IPS-20b (cell line): ENCODE measurements around the gene ZCCHC17.
"Not testable (repeated sequence)": the region's sequence is repeated elsewhere in the genome, so short reads cannot be mapped to it uniquely, and the experiment has no call there.

ENCODE experiments used
- H3K27ac ChIP-seq: one replicate; pipeline ENCODE4 v1.5.1; 2013; ENCODE audit warnings: low read length
- H3K27me3 ChIP-seq: 2 replicates; pipeline ENCODE4 v1.6.1; 2013; ENCODE audit warnings: mild to moderate bottlenecking, low read length, inconsistent platforms; ENCODE audit not compliant: insufficient read depth
- H3K36me3 ChIP-seq: 2 replicates; pipeline ENCODE4 v1.6.1; 2013; ENCODE audit warnings: low read depth, mild to moderate bottlenecking, inconsistent platforms, low read length, moderate library complexity; ENCODE audit not compliant: insufficient read depth
- H3K4me1 ChIP-seq: 2 replicates; pipeline ENCODE4 v1.6.1; 2013; ENCODE audit warnings: mild to moderate bottlenecking, control low read depth, inconsistent platforms, low read length, moderate library complexity; ENCODE audit not compliant: insufficient read depth
- H3K4me3 ChIP-seq: 2 replicates; pipeline ENCODE4 v1.5.1; 2013; ENCODE audit warnings: mild to moderate bottlenecking, low read length, inconsistent platforms
- H3K9ac ChIP-seq: 2 replicates; pipeline ENCODE4 v1.6.1; 2013; ENCODE audit warnings: low read depth, mild to moderate bottlenecking, inconsistent platforms, low read length, moderate library complexity
- H3K9me3 ChIP-seq: 2 replicates; pipeline ENCODE4 v1.6.1; 2013; ENCODE audit warnings: mild to moderate bottlenecking, low read depth, low read length, inconsistent platforms; ENCODE audit not compliant: insufficient read depth

ZCCHC17 gene

DNA sequence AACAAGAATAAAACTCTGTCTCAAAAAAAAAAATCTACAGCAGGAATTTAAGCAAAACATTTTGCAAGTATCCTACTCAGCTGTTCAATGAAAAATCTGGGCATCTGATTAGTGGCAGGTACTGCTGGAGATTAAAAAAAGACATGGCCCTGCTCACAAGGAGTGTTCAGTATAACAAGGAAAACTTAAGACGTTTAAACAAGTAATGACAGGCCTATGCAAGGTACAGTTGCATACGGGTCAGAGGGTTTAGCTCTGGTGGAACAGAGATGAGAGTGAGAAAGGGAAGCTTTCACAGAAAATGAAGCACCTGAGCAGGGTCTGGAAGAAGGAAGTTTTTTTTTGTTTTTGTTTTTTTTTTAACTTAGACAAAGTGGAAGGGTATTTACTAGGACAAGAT lies 23.2 kb upstream of the ZCCHC17 start:
- no peaks in the 10 kb centered on the region for H3K4me1 ChIP-seq
- H3K36me3 ChIP-seq: peaks cover 96% of the 10 kb centered on the region
- no peaks in the 10 kb centered on the region for H3K27me3 ChIP-seq
- no peaks in the 10 kb centered on the region for H3K9me3 ChIP-seq
- no peak overlapping the region for H3K4me3 ChIP-seq
- H3K9ac ChIP-seq: no peak overlapping the region
- H3K27ac ChIP-seq: no peak overlapping the region

DNA sequence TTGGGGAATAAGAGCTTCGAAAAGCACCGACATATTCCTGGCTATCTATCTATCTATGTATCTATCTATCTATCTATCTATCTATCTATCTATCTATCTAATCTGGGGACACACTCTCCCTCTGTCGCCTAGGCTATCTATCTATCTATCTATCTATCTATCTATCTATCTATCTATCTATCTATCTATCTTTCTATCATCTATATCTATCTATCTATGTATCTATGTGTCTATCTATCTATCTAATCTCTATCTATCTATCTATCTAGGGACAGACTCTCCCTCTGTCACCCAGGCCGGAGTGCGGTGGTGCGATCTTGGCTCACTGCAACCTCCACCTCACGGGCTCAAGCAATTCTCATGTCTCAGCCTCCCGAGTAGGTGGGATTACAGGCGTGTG lies 14.4 kb upstream of the ZCCHC17 start:
- not testable (repeated sequence) for H3K9me3 ChIP-seq, H3K4me3 ChIP-seq, H3K27me3 ChIP-seq, H3K9ac ChIP-seq, H3K27ac ChIP-seq, H3K4me1 ChIP-seq
- peaks cover 96% of the 10 kb centered on the region for H3K36me3 ChIP-seq

DNA sequence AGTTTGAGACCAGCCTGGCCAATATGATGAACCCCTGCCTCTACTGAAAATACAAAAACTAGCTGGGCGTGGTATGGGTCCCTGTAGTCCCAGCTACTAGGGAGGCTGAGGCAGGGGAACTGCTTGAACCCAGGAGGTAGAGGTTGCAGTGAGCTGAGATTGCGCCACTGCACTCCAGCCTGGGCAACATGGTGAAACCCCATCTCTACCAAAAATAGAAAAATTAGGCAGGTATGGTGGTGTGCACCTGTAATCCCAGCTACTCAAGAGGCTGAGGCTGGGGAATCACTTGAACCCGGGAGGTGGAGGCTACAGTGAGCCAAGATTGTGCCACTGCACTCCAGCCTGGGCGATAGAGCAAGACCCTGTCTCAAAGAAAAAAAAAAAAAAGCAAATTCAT lies 9.0 kb upstream of the ZCCHC17 start:
- not testable (repeated sequence) for H3K27me3 ChIP-seq, H3K27ac ChIP-seq, H3K9ac ChIP-seq, H3K4me3 ChIP-seq, H3K4me1 ChIP-seq, H3K9me3 ChIP-seq
- peaks cover 98% of the 10 kb centered on the region for H3K36me3 ChIP-seq

DNA sequence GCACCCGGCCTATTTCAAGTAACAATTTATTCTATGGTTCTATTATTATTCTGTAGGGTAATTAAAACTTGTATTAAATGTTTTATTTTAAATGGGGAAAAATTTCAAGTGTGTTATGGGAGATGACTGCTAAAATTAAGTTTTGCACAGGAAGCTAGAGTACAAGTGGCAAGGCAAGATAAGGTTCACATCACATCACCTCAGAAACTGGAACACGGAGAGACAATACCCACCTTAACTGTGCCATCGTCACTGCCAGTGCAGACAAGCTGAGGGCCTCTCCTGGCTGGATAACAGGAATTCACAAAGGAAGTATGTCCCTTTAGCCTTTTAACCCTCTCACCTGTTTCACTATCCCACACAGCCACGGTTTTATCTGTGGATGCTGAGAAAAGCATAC lies 7.8 kb upstream of the ZCCHC17 start:
- Histone ChIP-seq H3K27ac (no peak overlapping the region), H3K9me3 (no peaks in the 10 kb centered on the region), H3K36me3 (peaks cover 98% of the 10 kb centered on the region), H3K4me1 (no peaks in the 10 kb centered on the region), H3K4me3 (no peak overlapping the region), H3K9ac (no peak overlapping the region), H3K27me3 (no peaks in the 10 kb centered on the region)

DNA sequence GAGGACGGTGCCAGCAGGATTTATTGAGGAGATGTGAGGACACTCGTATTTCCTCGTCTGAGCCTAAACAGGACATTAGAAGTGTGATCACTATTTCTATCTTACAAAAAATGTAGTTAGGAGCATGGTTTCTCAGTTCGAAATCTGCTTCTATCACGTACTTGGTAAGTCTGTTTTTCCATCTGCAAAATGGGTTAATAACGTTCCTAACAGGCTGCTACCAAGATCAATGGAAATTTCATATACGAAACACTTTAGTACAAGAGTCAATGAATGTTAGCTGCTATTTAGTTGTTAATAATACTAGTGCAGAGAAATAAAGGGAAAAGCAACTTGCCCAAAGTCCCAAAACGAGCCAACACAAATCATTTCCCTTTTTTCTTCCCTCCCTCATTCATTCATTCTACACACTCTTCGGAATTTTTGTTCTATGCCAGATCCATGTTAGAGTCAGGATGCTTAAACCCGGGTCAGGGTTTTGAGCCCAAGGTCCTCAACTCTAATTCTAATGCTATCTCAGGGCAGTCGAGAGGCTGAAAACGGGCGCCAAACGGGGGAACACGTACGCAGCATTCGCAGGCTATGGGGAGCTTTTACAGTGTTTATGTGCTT lies 852 bp upstream of the ZCCHC17 start:
- H3K9ac ChIP-seq: peak overlapping the region; percentile 93
- H3K36me3 ChIP-seq: peaks cover 38% of the 10 kb centered on the region
- H3K4me3 ChIP-seq: peak overlapping the region; percentile 84
- peak overlapping the region; percentile 43 for H3K27ac ChIP-seq
- H3K9me3 ChIP-seq: no peaks in the 10 kb centered on the region
- H3K27me3 ChIP-seq: no peaks in the 10 kb centered on the region
- peaks cover 5% of the 10 kb centered on the region for H3K4me1 ChIP-seq

DNA sequence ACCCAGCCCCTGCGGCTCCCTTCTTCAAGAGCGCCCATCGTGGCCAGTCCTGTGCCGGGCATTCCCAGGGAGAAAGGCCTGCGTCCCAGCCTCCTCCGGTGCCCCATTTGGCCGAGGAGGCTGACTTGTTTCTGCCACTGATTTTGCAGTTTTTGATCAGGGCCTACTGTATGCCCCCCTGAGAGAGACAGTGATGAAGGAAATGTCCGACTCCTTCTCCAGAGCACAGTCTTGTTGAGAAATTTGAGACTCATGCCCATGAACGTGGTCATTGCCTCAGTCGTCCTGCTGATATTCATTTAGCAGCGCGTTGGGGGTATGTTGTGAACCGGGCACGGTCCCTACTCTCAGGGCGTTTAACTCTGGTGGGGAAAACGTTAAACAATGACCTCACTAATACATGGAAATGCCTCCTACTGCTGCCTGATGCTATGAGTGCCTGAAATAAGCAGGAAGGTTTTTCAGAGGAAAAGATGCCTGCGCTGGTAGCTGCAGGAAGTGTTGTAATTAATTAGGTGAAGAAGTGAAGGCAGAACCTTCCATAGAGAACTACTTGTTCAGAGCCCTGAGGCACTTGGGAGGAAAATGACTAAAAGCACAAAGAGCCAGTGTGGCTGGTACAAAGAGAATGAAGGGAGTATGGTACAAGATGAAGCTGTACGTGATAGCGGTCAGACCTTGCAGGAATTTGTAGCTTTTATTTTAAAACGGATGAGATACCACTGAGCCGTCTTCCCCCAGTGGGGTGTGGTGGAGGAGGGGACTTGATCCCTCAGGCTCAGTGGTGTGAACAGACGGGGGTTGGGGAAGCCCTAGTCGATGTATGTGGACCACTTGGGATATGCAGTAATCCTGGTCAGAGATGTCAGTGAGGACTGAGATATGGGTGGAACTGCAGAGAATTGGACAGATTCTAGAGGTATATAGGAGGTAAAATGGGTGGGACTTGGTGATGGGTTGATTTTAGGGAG lies 730 bp downstream of the ZCCHC17 start:
- peak overlapping the region; percentile 84 for H3K4me3 ChIP-seq
- peaks cover 5% of the 10 kb centered on the region for H3K4me1 ChIP-seq
- peaks cover 22% of the 10 kb centered on the region for H3K36me3 ChIP-seq
- peak overlapping the region; percentile 92 for H3K9ac ChIP-seq
- H3K27ac ChIP-seq: peak overlapping the region; percentile 79
- H3K9me3 ChIP-seq: no peaks in the 10 kb centered on the region
- no peaks in the 10 kb centered on the region for H3K27me3 ChIP-seq

DNA sequence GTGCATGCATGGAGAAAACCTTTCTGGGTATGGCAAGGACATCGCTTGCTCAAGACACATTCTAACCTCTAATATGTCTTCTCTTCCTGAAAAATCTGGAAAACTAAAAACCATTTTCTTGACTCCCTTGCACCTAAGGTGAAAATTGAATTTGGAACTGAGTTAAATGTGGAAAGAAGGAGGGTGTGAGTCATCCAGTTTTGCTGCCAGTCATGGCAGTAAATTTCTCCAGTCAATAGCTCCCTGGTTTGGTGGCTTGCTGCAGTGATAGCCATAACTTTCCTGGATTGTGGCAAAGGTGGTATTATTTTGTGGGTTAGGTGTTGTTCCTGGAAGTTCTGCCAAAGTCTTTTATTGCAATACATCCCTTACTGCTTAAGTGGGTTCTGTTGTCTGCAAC lies 2.5 kb downstream of the ZCCHC17 start:
- H3K4me3 ChIP-seq: no peak overlapping the region

DNA sequence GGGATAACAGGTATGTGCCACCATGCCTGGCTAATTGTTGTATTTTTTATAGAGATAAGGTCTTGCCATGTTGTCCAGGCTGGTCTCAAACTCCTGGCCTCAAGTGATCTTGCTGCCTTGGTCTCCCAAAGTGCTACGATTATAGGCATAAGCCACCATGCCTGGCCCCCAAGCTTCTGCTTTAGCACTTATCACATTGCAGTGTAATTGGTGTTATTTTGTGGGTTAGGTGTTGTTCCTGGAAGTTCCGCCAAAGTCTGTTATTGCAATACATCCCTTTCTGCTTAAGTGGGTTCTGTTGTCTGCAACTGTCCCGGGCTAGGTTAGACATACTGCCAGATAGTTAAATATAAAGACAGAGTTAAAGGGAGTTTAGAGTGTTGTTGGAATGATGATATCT lies 3.4 kb downstream of the ZCCHC17 start:
- Histone ChIP-seq H3K36me3 (peaks cover 4% of the 10 kb centered on the region; the same call in 1 of the 2 replicates), H3K4me3 (no peak overlapping the region), H3K9ac (no peak overlapping the region), H3K4me1 (peaks cover 5% of the 10 kb centered on the region), H3K9me3 (no peaks in the 10 kb centered on the region), H3K27me3 (no peaks in the 10 kb centered on the region), H3K27ac (no peak overlapping the region)

More for the DNA sequence above, 2.5 kb downstream of the ZCCHC17 start:
- Histone ChIP-seq H3K27ac (no peak overlapping the region), H3K27me3 (no peaks in the 10 kb centered on the region), H3K9ac (no peak overlapping the region), H3K4me1 (peaks cover 5% of the 10 kb centered on the region), H3K36me3 (peaks cover 6% of the 10 kb centered on the region), H3K9me3 (no peaks in the 10 kb centered on the region)

DNA sequence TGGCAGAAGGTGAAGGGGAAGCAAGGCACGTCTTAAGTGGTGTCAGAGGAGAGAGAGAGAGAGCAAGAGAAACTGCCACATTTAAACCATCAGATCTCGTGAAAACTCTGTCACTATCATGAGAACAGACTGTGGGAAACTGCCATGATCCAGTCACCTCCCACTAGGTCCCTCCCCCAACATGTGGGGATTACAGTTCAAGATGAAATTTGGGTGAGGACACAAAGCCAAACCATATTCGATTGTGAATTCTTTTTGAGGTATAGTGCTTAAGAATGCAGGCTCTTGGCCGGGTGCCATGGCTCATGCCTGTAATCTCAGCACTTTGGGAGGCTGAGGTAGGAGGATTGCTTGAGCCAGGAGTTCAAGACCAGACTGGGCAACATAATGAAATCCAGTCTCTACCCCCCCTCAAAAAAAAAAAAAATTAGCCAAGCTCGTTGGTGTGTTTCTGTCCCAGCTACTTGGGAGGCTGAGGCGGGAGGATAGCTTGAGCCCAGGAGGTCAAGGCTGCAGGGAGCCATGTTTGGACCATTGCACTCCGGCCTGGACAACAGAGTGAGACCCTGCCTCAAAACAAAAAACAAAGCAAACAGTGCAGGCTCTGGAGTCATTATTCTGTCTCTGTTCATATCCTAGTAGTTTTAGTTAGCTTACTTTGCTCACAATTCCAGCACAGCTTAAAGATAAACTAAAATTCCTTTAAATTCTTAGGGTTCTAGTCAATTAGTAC lies 6.0 kb downstream of the ZCCHC17 start:
- Histone ChIP-seq H3K36me3 (peaks cover 8% of the 10 kb centered on the region; the same call in 1 of the 2 replicates), H3K4me3 (no peak overlapping the region), H3K4me1 (peaks cover 3% of the 10 kb centered on the region), H3K27ac (no peak overlapping the region), H3K9me3 (no peaks in the 10 kb centered on the region), H3K27me3 (no peaks in the 10 kb centered on the region), H3K9ac (no peak overlapping the region)

DNA sequence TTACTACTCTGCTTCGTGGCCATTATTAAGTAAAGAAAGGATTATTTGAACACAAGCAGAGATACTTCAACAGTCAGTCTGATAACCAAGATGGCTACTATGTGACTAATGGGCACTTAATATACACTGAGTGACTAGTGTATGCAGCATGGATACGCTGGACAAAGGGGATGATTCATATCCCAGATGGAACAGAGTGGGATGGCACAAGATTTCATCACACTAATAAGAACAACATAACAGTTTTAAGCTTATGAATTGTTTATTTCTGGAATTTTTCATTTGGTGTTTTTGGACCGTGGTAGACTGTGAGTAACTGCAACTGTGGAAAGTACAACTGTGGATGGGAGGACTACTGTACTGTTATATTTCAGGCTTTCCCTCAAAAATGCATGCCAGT lies 9.4 kb downstream of the ZCCHC17 start:
- no peaks in the 10 kb centered on the region for H3K9me3 ChIP-seq
- H3K36me3 ChIP-seq: peaks cover 29% of the 10 kb centered on the region
- no peak overlapping the region for H3K27ac ChIP-seq
- no peak overlapping the region for H3K4me3 ChIP-seq
- H3K27me3 ChIP-seq: no peaks in the 10 kb centered on the region
- H3K9ac ChIP-seq: no peak overlapping the region
- H3K4me1 ChIP-seq: no peaks in the 10 kb centered on the region

DNA sequence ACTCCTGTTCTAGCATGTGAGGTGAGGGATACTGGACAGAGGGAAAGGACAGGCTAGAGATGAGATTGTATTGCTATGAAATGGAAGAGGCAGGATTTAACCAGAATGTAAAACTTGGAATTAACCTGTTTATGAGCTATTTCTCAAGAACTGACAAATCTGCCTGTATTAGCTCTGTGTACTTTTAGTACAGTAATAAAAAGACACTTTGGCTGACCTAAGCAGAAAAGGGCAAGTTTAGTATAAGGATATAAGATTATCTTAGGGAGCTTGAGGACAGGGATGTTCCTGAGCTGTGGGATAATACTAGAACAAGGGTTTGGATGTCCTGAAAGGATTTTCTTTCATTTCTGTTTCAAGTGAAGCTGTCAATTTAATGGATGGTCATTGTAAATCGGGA lies 11.2 kb downstream of the ZCCHC17 start:
- H3K36me3 ChIP-seq: peaks cover 46% of the 10 kb centered on the region
- H3K4me1 ChIP-seq: no peaks in the 10 kb centered on the region
- H3K4me3 ChIP-seq: no peak overlapping the region
- no peak overlapping the region for H3K27ac ChIP-seq
- H3K9ac ChIP-seq: no peak overlapping the region
- no peaks in the 10 kb centered on the region for H3K9me3 ChIP-seq
- no peaks in the 10 kb centered on the region for H3K27me3 ChIP-seq
